B cell (primary cell): Measurements from ENCODE around the gene NLGN1.

Experiments
- CTCF ChIP-seq: fragments of 200-600 bp; IDR thresholded peaks from one replicate; pipeline ENCODE4 v1.8.0; 2022; ENCODE audit warnings: antibody characterized with exemption, mild to moderate bottlenecking
- EZH2 ChIP-seq: IDR thresholded peaks from 2 replicates; pipeline ENCODE4 v1.6.1; 2012; ENCODE audit warnings: borderline replicate concordance, low read depth, mild to moderate bottlenecking, moderate library complexity, low read length; ENCODE audit not compliant: insufficient read depth, poor library complexity, severe bottlenecking

DNA sequence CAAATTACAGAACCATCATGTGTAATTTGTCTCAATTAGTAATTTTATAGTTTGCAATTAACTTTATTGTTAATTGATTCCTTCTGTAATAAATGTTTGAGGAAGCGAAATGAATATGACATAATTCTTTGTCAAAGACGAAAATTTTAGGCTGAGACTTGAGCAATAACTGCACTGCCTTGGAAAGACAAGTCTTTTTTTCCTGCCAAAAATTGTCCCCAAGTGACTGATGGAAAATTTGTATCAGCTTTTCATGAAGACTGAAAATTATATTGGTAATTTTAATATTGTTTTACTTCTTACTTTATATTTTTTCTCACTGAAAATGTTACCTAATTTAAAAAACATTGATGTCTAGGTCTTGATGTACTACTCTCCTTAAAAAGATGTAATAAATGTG, 622.6 kb downstream of the NLGN1 start:
- TF ChIP-seq CTCF (no peak), EZH2 (no peak)
